HG02642 (cell line): ENCODE results near the gene CDH13.

Experiments used
- ATAC-seq: cut with Tn5 transposase; IDR thresholded peaks from one replicate; pipeline ENCODE4 v1.9.1; 2021; ENCODE audit warnings: mild to moderate bottlenecking; ENCODE audit not compliant: unreplicated experiment, poor library complexity

CDH13 gene

GRCh38 chr16:83652943-83653342 lies 1026.2 kb downstream of the CDH13 start:
- no peak for ATAC-seq

GRCh38 chr16:83653785-83654184 lies 1027.0 kb downstream of the CDH13 start:
- ATAC-seq: no peak

GRCh38 chr16:83660282-83660681 lies 1033.5 kb downstream of the CDH13 start:
- ATAC-seq: no peak

DNA sequence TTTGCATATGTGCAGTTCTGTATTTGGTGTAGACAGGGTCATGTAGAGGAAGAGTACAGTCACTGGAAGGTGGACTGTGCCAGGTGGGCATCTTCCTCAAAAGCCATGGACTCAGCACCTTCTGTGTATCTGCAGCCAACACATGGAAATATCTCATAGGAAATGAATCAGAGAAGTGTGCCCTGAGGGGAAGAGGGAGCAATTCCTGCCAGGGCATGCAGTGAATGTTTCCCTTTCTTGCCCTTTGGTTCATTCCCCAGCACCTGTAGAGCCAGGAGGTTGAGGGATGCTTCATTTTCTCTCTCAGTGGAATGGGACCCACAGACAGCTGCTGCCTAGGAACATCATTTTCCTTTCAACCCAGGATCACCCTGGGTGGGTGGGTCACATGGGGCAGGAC lies 1034.9 kb downstream of the CDH13 start:
- ATAC-seq: no peak

GRCh38 chr16:83666449-83666848 lies 1039.7 kb downstream of the CDH13 start:
- ATAC-seq: no peak

- no peak for ATAC-seq
Observed at GRCh38 chr16:83669456-83669855, 1042.7 kb downstream of the CDH13 start.

DNA sequence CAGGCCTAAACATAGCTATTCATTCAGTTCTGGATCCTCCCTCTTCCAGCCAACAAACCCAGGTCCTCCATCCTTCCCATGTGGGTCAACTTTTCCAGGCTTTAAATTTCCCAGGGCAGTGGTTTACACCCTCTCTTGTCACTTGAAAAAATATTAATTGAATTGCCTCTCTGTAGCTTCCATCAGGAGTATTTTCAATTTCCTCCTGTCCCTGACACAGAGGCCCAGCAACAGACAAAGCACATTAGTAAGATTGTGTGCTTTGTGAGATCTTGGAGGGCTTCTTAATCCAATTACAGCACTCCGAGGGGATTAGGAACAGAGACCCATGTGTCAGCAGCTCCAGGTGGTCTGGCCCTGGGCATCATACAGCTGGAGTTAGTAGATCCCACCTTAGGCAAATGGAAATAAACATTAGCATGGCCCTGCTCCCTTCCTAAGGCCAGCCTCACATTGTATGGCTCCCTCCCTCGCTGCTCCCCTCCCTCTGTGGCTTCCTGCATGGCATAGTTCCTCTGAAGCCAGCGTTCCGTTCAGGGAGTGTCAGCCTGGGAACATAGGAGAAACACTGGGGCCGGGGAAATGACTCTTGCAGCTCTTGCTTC lies 1048.3 kb downstream of the CDH13 start:
- no peak for ATAC-seq

DNA sequence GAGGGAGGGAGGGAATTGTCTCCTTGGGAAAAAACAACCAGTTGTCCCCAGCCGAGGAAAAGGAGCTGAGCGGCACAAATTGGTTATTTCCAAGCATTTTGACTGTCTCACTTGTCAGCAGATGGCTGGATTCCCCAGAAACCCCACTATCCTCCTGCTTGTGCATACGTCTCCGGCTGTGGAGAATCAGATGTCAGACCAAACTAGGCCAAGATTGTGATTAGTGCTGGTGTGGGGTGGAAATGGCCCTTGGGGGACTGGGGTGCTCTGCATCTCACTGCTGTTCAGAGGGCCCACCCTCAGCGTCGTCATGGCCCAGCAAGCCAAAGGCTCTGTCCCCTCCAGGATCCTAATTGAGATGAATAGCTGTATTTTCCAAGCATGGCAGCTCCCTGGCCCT lies 1049.3 kb downstream of the CDH13 start:
- no peak for ATAC-seq

GRCh38 chr16:83680980-83681379 lies 1054.2 kb downstream of the CDH13 start:
- ATAC-seq: no peak

- no peak for ATAC-seq
Observed at GRCh38 chr16:83681381-83681956, 1054.7 kb downstream of the CDH13 start.

- no peak for ATAC-seq
Observed at GRCh38 chr16:83682116-83682867, 1055.5 kb downstream of the CDH13 start.

- no peak for ATAC-seq
Observed at GRCh38 chr16:83682868-83683235, 1056.1 kb downstream of the CDH13 start.

GRCh38 chr16:83685615-83686165 lies 1058.9 kb downstream of the CDH13 start:
- ATAC-seq: no peak

DNA sequence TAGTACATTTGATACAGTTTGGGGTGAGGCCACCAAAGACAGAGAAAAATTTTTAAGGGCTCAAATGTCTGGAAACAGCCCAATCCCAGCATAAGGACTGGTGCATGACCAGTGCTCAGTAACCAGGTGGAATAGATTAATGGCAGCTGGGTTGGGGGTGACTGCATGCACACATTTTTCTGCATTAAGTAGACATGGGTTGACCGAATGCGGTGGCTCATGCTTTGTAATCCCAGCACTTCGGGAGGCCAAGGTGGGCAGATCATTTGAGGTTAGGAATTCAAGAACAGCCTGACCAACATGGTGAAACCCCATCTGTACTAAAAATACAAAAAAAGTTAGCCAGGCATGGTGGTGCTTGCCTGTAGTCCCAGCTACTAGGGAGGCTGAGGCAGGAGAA lies 1060.0 kb downstream of the CDH13 start:
- ATAC-seq: no peak

DNA sequence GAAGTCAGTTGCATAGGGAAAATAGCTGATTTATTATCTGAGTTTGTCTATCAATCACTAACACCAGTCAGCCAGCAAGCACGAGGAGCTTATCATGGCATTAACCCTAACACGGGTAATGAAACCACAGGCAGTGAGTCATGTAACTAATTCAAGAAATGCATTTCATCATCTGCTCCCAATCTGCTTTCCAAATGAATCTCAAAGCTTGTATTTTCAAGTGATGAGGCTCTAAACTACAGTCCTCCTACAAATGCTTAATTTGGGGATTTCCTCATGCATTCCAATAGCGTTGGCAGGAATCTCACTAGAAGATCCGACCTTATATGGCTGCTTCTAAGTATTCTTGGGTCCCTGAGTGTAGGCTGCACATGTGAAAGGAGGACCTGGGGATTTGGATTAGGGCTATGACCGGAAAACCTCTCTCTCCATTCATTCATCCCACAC lies 1062.6 kb downstream of the CDH13 start:
- ATAC-seq: peak; percentile 47

DNA sequence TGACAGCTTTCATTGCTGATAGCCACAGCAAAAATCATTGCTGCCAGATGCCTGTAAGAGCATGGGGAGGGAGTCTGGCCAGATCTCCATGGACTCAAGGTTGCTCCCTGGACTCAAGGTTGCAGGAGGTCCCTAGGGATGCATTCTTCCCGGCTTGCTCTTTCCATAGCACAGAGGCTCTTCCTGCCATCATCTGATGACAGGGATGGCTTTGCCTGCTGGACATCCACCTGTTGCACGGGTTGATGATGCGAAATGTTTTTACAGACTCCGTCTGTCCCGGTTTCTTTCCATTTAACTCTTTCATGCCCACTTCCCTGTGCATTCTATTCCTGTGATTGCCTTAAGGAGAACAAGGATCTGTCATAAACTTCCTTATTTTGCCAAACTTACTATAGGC lies 1065.5 kb downstream of the CDH13 start:
- ATAC-seq: no peak

- ATAC-seq: no peak
Observed at GRCh38 chr16:83698964-83699363, 1072.2 kb downstream of the CDH13 start.

- no peak for ATAC-seq
Observed at GRCh38 chr16:83699817-83700216, 1073.0 kb downstream of the CDH13 start.

GRCh38 chr16:83700918-83701317 lies 1074.1 kb downstream of the CDH13 start:
- no peak for ATAC-seq

GRCh38 chr16:83701494-83701893 lies 1074.7 kb downstream of the CDH13 start:
- ATAC-seq: no peak

GRCh38 chr16:83704656-83705055 lies 1077.9 kb downstream of the CDH13 start:
- ATAC-seq: no peak
